Measurements from ENCODE around the gene MBNL2.

MBNL2 gene

DNA sequence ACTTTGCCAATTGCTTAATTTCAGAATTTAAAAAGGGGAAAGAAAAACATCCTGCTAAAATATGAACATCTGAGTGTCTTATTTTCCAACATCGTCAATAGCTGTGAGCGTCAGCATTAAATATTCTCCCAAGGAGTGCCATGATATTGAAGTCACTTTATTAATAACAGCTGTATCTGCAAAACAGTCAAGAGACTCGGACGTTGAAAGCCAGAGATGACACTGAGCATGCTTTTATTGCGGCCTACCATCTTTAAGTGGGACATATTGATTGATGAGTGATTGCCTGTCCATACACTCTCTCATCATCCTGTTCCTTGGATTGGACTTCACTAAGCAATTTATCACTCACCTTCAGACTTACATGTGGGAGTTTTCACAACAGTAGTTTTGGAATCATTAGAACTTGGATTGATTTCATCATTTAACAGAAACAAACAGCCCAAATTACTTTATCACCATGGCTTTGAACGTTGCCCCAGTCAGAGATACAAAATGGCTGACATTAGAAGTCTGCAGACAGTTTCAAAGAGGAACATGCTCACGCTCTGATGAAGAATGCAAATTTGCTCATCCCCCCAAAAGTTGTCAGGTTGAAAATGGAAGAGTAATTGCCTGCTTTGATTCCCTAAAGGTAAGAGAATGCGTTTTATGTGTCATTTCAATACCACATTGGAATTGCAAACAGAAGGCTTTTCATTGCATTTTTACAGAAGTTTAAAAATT is 53.8 kb downstream of the MBNL2 start:
- DNase-seq: no peak
- H3K9me3 Mint-ChIP-seq: peaks cover 2% of the 10 kb centered on the region
- peaks cover 42% of the 10 kb centered on the region for H3K36me3 Mint-ChIP-seq (ENCODE audit: low read depth)
- no peak overlapping the region for H3K27ac Mint-ChIP-seq
- no peaks in the 10 kb centered on the region for H3K27me3 Mint-ChIP-seq
- no peak overlapping the region for H3K4me3 Mint-ChIP-seq
- peaks cover 68% of the 10 kb centered on the region for H3K4me1 Mint-ChIP-seq (ENCODE audit: low read depth)

DNA sequence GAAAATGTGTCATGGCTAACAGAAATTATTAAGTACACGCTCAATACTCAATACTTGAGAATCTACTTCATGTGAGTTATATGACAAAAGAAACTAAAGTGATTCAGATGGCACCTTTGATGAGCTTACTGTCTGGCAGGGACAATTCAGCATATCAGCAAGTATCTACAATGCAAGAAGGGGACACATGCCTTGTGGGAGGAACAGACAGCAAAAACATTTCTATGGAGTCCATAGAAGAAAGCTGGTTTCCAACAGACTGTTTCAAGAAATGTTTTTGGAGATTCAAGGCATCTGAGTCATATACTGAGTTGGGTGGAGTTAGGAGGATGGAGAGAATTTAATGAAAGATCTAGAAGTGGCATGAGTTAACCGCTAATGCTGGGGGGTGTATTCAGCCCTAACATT is 54.7 kb downstream of the MBNL2 start:
- Mint-ChIP-seq H3K4me1 (ENCODE audit: low read depth) (peaks cover 67% of the 10 kb centered on the region), H3K9me3 (peaks cover 2% of the 10 kb centered on the region), H3K4me3 (no peak overlapping the region), H3K27me3 (no peaks in the 10 kb centered on the region), H3K27ac (peak overlapping the region; percentile 62), H3K36me3 (ENCODE audit: low read depth) (peaks cover 42% of the 10 kb centered on the region)
- DNase-seq: no peak

DNA sequence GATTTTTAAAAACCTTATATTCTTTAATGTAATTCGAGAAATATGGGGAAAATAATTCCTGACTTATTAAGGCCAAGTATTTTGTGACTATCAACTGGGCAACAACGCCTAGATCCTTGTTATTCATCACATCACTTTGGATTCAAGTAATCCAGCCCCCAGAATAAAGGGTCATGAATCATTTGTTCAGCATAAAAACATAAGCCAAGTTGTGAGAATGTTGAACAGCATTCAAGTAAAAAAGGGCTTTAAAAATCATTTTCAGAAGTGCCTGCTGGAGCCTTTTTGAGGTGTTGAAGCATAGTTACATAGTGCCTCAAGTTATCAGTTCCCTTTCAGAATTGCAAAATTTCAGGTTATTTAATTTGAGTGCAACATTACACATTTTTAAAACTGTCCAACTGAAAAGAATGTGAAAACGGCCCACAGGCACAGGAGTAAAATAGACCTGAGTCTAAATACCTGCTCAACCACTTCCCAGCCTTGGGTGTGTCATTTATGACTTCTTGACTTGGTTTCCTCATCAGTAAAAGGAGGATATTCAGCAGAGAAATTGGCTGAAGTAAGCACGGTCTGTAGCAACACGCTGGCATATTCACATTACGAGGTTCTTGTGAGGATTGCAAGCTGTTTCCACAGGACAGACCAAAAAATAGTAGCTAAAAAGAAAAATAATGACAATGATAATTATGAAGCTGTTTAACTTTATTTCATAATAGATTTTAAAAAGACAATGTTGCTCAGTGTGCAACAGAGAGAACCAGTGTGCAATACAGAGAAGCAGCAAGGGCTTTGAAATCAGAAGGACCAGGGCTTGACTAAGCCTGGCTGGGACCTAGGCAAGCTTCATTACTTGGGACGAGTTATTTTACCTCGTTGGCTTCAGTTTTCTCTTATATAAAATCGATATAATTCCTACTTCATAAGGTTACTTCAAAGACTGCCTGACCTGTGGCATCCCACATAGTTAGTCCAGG is 56.6 kb downstream of the MBNL2 start:
- peaks cover 46% of the 10 kb centered on the region for H3K36me3 Mint-ChIP-seq (ENCODE audit: low read depth)
- no peaks in the 10 kb centered on the region for H3K27me3 Mint-ChIP-seq
- DNase-seq: no peak
- H3K9me3 Mint-ChIP-seq: peaks cover 2% of the 10 kb centered on the region
- no peak overlapping the region for H3K27ac Mint-ChIP-seq
- H3K4me1 Mint-ChIP-seq (ENCODE audit: low read depth): peaks cover 70% of the 10 kb centered on the region
- no peak overlapping the region for H3K4me3 Mint-ChIP-seq

DNA sequence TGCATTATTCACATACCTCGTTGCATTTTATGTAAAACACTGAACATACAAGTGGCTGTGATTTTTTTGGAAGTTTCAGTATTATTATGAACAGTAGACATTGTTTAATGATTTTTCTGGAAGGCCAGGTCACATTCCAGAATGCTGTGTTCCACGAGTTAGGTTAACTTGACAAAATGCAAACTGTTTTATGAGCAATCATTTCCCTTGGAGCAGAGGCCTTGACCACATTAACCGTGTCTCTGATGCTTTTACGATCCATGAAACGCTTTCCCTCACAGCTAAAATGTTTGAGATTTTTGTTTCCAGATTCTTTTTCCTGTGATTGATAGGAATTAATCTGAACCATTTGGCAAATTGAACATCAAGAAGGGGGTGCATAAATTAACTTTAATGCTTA is 57.8 kb downstream of the MBNL2 start:
- H3K27me3 Mint-ChIP-seq: no peaks in the 10 kb centered on the region
- H3K9me3 Mint-ChIP-seq: peaks cover 2% of the 10 kb centered on the region
- H3K36me3 Mint-ChIP-seq (ENCODE audit: low read depth): peaks cover 41% of the 10 kb centered on the region
- DNase-seq: no peak
- no peak overlapping the region for H3K4me3 Mint-ChIP-seq
- H3K4me1 Mint-ChIP-seq (ENCODE audit: low read depth): peaks cover 70% of the 10 kb centered on the region
- no peak overlapping the region for H3K27ac Mint-ChIP-seq

DNA sequence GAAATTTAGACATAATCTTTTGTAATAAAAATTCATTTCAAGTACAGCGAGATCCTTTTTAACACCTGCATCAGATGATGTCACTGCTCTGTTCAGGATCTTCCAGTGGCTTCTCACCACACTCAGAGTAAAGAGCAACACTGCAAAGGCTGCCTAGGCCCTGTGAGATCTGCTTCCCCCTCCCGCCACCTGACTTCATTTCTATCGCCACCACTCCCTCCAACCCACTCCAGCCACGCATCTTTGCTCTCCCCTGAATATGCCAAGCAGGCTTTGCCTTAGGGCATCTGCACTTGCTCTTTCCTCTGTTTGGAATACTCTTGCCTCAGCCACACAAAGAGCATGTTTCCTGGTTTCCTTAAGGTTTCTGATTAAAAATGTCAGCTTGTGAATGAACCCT is 58.3 kb downstream of the MBNL2 start:
- no peak for DNase-seq
- Mint-ChIP-seq H3K4me3 (no peak overlapping the region), H3K9me3 (peaks cover 2% of the 10 kb centered on the region), H3K27me3 (no peaks in the 10 kb centered on the region), H3K36me3 (ENCODE audit: low read depth) (peaks cover 35% of the 10 kb centered on the region), H3K4me1 (ENCODE audit: low read depth) (peaks cover 65% of the 10 kb centered on the region), H3K27ac (no peak overlapping the region)

DNA sequence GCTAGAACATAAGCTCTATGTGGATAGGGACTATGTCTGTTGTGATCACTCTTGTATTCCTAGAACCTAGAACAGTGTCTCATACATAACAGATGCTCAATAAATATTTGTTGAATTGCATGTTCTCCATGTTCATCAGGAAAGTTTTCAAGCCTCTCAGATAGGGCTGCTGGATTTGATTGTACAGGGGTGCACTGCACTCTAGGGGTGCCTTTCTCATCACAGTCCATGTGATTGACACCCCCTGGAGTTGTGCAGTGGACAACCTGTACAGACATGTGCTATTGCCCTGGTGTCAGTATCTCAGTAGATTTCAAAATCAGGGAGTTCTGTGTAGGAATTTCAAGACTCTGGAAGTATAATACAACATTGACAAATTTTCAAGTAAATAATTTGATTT is 58.9 kb downstream of the MBNL2 start:
- Mint-ChIP-seq H3K4me3 (no peak overlapping the region), H3K27ac (no peak overlapping the region)

DNA sequence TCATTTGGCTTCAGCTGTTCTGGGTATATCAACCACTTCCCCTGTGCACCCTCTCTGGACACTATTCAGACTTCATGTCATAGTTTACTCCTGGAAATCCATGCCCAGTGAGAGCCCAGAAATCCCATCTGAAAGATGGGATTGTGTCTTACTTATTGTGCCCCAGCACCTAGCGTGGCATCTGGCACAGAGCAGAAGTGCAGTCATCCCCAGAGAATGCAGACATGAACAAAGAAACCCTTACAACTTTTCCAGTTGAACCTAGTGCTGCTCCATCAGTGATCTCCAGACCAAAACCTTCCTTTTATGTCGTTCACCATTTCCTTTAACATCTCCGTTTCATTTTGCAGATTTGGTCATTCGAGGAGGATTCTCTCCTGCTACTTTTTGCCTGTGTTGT is 60.6 kb downstream of the MBNL2 start:
- peaks cover 18% of the 10 kb centered on the region for H3K36me3 Mint-ChIP-seq (ENCODE audit: low read depth)
- H3K4me1 Mint-ChIP-seq (ENCODE audit: low read depth): peaks cover 64% of the 10 kb centered on the region
- no peak overlapping the region for H3K4me3 Mint-ChIP-seq
- H3K27me3 Mint-ChIP-seq: no peaks in the 10 kb centered on the region
- H3K9me3 Mint-ChIP-seq: no peaks in the 10 kb centered on the region
- no peak for DNase-seq
- no peak overlapping the region for H3K27ac Mint-ChIP-seq

More for the DNA sequence above, 58.9 kb downstream of the MBNL2 start:
- Mint-ChIP-seq H3K4me1 (ENCODE audit: low read depth) (peaks cover 64% of the 10 kb centered on the region), H3K36me3 (ENCODE audit: low read depth) (peaks cover 30% of the 10 kb centered on the region), H3K27me3 (no peaks in the 10 kb centered on the region), H3K9me3 (no peaks in the 10 kb centered on the region)
- no peak for DNase-seq

DNA sequence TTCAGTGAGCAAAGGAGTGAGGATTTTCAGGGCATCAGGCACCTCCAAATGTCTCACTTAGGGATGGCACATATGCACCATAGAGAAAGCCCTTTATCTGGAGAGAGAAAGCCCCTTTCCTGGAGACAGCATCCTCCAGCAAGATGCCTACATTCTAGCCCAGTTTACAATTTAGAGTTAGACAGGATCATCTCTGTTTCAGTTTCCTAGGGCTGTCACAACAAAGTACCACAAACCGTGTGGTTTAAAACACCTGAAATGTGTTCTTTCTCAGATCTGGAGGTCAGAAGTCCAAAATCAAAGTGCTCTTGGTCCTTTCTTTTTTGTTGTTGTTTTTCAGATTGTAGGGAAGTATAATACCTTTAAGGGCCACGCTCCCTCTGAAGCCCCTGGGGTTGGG is 61.8 kb downstream of the MBNL2 start:
- DNase-seq: no peak
- Mint-ChIP-seq H3K36me3 (ENCODE audit: low read depth) (peaks cover 18% of the 10 kb centered on the region), H3K4me3 (no peak overlapping the region), H3K9me3 (no peaks in the 10 kb centered on the region), H3K27me3 (no peaks in the 10 kb centered on the region), H3K27ac (no peak overlapping the region), H3K4me1 (ENCODE audit: low read depth) (peaks cover 65% of the 10 kb centered on the region)

DNA sequence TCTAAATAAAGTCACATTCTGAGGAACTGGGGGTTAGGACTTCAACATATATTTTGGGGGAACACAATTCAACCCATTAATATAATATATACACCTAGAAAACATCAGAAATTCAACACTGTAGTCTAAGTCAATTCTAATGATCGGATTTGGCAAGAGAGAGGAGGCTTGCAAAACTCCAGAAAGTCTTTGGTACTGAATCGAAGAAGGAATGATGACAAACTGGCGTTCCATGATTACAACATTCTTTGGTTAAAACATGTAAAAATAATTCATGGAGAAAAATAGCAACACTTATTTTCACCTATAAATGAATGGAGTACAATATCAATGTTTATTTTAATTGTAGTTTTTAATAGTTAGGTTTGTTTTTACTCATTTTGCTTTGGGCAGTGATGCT is 62.4 kb downstream of the MBNL2 start:
- Mint-ChIP-seq H3K4me3 (no peak overlapping the region), H3K4me1 (ENCODE audit: low read depth) (peaks cover 62% of the 10 kb centered on the region), H3K27ac (no peak overlapping the region), H3K36me3 (ENCODE audit: low read depth) (peaks cover 16% of the 10 kb centered on the region), H3K27me3 (no peaks in the 10 kb centered on the region), H3K9me3 (no peaks in the 10 kb centered on the region)
- DNase-seq: no peak

DNA sequence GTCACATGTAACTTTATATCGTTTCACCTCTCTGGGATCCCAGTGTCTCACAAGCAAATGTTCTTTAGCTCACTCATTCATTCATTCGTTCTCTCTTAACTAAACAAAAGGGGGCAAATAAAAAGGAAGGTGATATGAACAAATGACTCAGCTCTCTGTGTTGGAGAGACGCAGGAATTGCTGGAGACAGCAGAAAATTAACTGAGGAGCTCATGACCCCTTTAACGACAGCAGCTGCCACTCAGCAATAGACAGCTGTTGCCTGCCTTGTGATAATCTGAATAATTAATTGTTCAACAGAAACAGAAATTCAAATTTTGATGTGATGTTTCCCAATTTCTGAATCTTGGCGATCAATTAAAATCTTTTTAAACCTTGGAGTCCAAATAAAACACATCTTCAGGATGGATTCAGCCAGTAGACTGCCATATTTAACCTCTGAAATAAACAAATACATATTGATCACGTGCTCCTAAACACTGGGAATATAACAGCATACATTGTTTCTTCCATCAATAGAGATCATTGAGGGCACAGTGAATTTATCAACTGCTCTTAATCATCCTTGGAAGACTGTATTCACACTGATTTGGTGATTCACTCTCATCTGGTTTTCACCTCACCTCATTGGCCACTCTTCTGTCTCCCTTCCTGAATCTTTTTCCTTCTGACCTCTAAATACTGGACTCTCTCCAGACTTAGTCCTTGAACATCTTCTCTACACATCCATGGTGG is 63.3 kb downstream of the MBNL2 start:
- Mint-ChIP-seq H3K27me3 (no peaks in the 10 kb centered on the region), H3K4me1 (ENCODE audit: low read depth) (peaks cover 61% of the 10 kb centered on the region), H3K27ac (no peak overlapping the region)

DNA sequence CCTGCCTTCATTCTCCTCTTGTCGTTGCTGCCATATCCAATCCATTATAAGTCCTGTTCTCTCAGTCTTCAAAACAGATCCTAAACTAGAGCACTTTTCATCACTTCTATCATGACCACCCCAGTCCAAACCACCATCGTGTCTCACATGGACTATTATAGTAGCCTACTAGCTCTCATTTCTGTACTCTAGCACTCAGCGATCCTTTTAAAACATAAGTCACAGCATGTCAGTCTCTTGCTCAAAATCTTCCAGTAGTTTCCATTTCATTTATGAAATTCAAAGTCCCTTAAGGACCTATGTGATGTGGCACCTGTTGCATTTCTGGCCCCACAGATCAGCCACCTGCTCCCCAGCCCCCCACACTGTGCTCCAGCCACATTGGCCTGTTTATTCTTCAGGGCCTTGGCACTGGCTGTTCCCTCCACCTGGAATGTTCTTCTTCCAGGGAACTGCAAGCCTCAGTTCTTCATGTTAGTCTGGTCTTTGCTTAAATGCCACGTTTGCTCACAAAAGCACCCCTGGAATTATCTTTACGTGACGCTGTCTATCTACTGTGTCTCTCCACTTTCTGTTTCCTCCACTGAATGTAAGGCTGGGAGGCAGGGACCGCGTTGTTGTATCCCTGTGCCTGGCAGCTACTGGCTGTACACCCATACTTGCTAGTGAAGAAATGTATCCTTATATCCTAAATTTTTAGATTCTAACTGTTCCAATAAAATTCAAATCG is 64.3 kb downstream of the MBNL2 start:
- H3K4me1 Mint-ChIP-seq (ENCODE audit: low read depth): peaks cover 59% of the 10 kb centered on the region
- no peak overlapping the region for H3K4me3 Mint-ChIP-seq
- peak overlapping the region; percentile 20 for H3K27ac Mint-ChIP-seq
- no peak for DNase-seq
- peaks cover 14% of the 10 kb centered on the region for H3K36me3 Mint-ChIP-seq (ENCODE audit: low read depth)
- H3K9me3 Mint-ChIP-seq: no peaks in the 10 kb centered on the region
- H3K27me3 Mint-ChIP-seq: no peaks in the 10 kb centered on the region

More for the DNA sequence above, 63.3 kb downstream of the MBNL2 start:
- Mint-ChIP-seq H3K4me3 (no peak overlapping the region), H3K9me3 (no peaks in the 10 kb centered on the region), H3K36me3 (ENCODE audit: low read depth) (peaks cover 15% of the 10 kb centered on the region)
- no peak for DNase-seq

DNA sequence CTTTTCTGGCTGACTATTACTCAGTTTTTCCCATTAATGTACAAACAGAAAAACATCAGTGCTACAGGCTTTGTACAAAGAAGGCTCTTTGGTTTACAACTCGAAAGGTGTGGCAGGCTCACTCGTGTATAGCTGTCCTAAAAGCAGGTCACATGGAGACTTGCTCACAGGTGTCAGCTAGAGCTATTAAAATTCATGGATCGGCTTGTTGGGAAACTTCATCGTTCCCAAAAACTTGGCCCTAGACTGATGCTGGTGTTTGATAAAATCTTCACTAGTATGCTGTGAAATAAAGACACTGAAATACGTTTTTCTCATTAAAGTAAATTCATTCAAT is 64.9 kb downstream of the MBNL2 start:
- Mint-ChIP-seq H3K4me3 (no peak overlapping the region), H3K36me3 (ENCODE audit: low read depth) (peaks cover 14% of the 10 kb centered on the region), H3K27me3 (no peaks in the 10 kb centered on the region), H3K9me3 (no peaks in the 10 kb centered on the region), H3K4me1 (ENCODE audit: low read depth) (peaks cover 59% of the 10 kb centered on the region), H3K27ac (peak overlapping the region; percentile 20)
- DNase-seq: no peak

DNA sequence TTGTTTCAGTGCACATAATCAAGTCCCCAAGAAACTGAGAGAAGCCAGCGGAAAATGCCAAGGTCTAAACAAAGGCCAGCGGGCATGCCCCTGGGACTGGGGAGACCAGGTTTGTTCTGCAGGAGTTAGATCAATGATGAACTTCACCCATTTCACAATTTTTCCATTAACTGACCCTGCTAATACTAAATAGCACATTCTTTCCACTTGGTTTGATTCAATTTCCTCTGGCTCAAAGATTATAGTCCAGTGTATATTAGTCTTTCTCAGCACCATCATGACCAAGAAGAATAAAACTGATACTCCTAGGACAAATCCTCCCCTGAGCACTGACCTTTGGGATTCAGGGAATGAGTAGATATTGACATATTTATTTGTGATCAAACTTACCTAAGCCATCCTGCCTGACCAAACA is 66.4 kb downstream of the MBNL2 start:
- no peak for DNase-seq
- Mint-ChIP-seq H3K27me3 (no peaks in the 10 kb centered on the region), H3K4me1 (ENCODE audit: low read depth) (peaks cover 54% of the 10 kb centered on the region), H3K36me3 (ENCODE audit: low read depth) (peaks cover 9% of the 10 kb centered on the region), H3K4me3 (no peak overlapping the region), H3K27ac (peak overlapping the region; percentile 59), H3K9me3 (no peaks in the 10 kb centered on the region)
